GM04504 (cell line): ENCODE measurements around the gene ZNF594.
"Not testable (repeated sequence)": the region's sequence is repeated elsewhere in the genome, so short reads cannot be mapped to it uniquely, and the experiment has no call there.

Experiments used
- DNase-seq: peaks from one replicate; pipeline ENCODE4 v3.0.0-alpha.2; 2012; ENCODE audit warnings: low read depth

Gene ZNF594

DNA sequence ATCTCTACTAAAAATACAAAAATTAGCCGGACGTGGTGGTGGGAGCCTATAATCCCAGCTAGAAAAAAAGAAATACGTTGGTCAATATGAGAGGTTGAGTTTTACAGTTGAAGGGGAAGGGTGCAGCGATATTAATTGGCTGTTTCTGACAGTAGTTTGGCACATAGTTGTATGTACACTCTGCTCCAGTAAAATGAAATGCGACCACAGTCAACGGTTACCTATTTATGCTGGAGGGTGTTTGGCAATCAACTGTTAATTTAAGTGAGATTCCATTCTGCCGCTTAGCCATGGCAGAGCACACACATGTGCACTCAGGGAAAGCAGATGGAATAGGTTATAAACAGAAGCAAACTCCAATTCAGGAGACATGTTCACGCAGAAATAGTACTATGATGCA is 9.3 kb upstream of the ZNF594 start:
- no peak for DNase-seq

DNA sequence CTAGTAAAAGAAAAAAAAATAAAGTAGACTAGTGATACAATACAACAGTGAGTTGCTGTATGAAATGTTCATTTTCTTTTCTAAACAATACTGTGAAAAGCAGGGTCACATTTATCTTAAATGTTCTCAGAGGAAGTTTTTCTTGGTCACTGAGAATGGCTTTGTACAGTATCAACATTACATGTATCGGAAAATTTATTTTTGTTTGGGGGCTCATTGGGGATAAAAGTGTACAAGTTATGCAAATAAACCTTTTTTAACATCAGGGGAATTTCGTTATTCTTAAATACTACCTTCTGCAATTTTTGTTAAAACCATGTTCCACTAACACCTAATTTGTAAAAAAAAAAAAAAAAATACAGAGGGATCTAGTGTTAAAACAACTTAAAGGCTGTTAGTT is 8.7 kb upstream of the ZNF594 start:
- DNase-seq, result no peak

- no peak for DNase-seq
Measured at GRCh38 chr17:5198472-5198871, 6.8 kb upstream of the ZNF594 start.

GRCh38 chr17:5194346-5194745 is 2.7 kb upstream of the ZNF594 start:
- peak; percentile 63 for DNase-seq

- no peak for DNase-seq
Measured at GRCh38 chr17:5184288-5184687, 7.4 kb downstream of the ZNF594 start.

- DNase-seq, result no peak
Measured at GRCh38 chr17:5183410-5183793, 8.3 kb downstream of the ZNF594 start.

- no peak for DNase-seq
Measured at GRCh38 chr17:5182597-5183409, 8.9 kb downstream of the ZNF594 start.

DNA sequence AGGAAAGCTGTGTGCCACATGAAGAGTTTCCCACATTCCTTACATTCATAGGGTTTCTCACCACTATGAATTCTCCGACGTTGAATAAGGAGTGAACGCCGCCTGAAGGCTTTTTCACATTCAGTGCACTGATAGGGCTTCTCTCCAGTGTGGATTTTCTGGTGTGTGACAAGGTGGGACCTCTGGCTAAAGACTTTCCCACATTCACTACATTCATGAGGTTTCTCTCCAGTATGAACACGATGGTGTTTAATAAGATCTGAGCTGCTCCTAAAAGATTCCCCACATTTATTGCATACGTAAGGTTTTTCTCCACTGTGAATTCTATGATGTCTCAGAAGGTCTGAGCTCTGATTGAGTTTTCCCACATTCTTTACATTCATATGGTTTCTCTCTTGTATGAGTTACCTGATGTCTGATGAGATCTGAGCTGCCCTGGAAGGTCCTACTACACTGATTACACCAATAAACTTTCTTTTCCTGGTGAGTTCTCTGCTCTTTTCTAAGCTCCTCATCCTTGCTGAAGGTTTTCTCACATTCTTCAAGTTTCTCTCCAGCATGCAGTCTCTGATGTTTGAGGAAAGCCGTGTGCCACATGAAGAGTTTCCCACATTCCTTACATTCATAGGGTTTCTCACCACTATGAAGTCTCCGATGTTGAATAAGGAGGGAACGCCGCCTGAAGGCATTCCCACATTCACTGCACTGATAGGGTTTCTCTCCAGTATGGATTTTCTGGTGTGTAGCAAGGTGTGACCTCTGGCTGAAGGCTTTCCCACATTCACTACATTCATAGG is 10.0 kb downstream of the ZNF594 start:
- DNase-seq, result no peak

GRCh38 chr17:5179003-5179402 is 12.7 kb downstream of the ZNF594 start:
- DNase-seq, result no peak

DNA sequence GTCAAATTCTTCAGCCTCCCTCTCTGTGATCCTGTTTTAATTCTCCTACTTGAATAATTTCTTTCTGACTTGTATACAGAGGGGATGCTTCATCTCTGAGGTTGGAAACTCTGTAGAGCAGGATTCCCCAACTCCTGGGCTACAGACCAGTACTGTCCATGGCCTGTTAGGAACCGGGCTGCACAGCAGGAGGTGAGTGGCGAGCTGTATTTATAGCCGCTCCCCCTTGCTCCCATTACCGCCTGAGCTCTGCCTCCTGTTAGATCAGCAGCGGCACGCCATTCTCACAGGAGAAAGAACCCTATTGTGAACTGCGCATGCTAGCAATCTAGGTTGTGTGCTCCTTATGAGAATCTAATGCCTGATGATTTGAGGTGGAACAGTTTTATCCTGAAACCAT is 16.6 kb downstream of the ZNF594 start:
- DNase-seq, result not testable (repeated sequence)

GRCh38 chr17:5165791-5166564 is 25.7 kb downstream of the ZNF594 start:
- peak; percentile 46 for DNase-seq

GRCh38 chr17:5164436-5164835 is 27.2 kb downstream of the ZNF594 start:
- no peak for DNase-seq

GRCh38 chr17:5161793-5162192 is 29.9 kb downstream of the ZNF594 start:
- not testable (repeated sequence) for DNase-seq

GRCh38 chr17:5160702-5161101 is 31.0 kb downstream of the ZNF594 start:
- not testable (repeated sequence) for DNase-seq

GRCh38 chr17:5146122-5146521 is 45.5 kb downstream of the ZNF594 start:
- not testable (repeated sequence) for DNase-seq

GRCh38 chr17:5142877-5143276 is 48.8 kb downstream of the ZNF594 start:
- DNase-seq, result not testable (repeated sequence)

- no peak for DNase-seq
Measured at GRCh38 chr17:5139458-5139732, 52.3 kb downstream of the ZNF594 start.

DNA sequence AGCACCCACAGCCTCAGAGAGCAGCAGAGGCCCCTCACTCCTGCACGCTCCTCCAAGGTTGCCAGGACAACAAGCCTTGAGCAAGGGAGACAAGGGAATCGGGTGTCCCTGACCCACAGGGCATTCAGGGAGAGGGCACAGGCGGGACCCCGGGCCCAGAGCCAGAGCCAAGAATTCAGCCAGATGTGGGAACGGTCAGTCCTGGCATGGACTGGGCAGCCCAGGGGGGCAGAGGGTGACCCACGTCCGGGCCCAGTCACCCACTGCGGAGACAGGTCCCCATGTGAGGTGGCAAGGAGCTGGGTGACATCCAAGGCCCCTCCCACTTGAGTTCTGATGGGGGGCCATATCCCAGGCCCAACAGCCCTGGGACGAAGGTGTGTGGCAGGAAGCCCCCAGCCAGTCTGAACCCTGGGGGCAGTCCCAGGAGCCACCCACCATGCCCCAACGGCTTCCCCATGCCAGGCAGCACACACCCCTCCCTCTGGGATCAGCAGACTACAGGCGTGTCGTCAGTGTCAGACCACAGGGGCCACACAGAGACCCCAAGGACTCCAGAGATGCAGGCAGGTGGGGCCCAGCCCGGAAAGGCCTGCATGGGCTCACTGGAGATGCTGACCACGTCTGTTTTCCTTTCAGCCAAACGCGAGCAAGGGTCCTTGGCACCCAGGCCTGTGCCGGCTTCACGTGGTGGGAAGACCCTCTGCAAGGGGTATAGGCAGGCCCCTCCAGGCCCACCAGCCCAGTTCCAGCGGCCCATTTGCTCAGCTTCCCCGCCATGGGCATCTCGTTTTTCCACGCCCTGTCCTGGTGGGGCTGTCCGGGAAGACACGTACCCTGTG is 52.8 kb downstream of the ZNF594 start:
- DNase-seq, result no peak

- not testable (repeated sequence) for DNase-seq
Measured at GRCh38 chr17:5138198-5138544, 53.5 kb downstream of the ZNF594 start.

DNA sequence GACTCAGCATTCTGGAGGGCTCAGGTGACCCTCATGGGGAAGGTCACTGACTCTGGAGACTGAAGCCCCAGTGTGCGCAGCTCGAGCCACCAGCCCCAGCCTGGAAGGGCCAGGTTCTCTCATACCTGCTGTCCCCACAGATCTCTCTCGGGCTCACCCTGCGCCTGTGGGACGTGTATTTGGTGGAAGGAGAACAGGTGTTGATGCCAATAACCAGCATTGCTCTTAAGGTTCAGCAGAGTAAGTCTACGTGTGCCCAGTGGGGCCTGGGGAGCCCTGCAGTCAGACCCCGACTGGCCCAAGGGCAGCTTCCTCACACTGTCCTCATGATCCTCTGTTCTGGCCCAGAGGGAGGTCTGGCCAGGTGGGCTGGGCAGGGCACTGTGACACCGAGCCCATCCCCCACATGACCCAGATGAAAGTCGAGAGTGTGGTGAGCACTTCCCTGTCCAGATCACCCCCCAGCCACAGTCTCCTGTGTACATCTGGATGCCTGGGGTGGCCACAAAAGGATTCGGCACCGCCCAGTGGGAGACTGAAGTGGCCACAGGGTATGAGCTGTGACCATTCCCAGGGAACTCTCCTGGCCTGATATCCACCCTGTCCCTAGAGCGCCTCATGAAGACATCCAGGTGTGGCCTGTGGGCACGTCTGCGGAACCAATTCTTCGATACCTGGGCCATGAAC is 54.0 kb downstream of the ZNF594 start:
- not testable (repeated sequence) for DNase-seq
